Parathyroid adenoma (tissue), 2 donors: ENCODE results near the gene CHST8.

Experiments used
- H2AFZ ChIP-seq: fragments of 300-600 bp; sonication (generic); one replicate; pipeline ENCODE4 v1.7.0; 2017; ENCODE audit warnings: antibody characterized with exemption, mild to moderate bottlenecking
- H3K27ac ChIP-seq: fragments of 300-600 bp; sonication (generic); one replicate; pipeline ENCODE4 v1.7.0; 2017
- H3K27me3 ChIP-seq: fragments of 300-600 bp; sonication (generic); one replicate; pipeline ENCODE4 v1.7.0; 2017; ENCODE audit warnings: low read length; ENCODE audit not compliant: control insufficient read depth, insufficient read depth
- H3K36me3 ChIP-seq: fragments of 300-600 bp; sonication (generic); one replicate; pipeline ENCODE4 v1.7.0; 2017; ENCODE audit warnings: low read length; ENCODE audit not compliant: control insufficient read depth, insufficient read depth
- H3K4me1 ChIP-seq: fragments of 300-600 bp; sonication (generic); one replicate; pipeline ENCODE4 v1.7.0; 2017; ENCODE audit warnings: control low read depth
- H3K4me2 ChIP-seq: fragments of 300-600 bp; sonication (generic); one replicate; pipeline ENCODE4 v1.7.0; 2017; ENCODE audit warnings: low read length
- H3K4me3 ChIP-seq: fragments of 300-600 bp; sonication (generic); one replicate; pipeline ENCODE4 v1.7.0; 2017; ENCODE audit warnings: low read depth, low read length
- H3K79me2 ChIP-seq: fragments of 300-600 bp; sonication (generic); one replicate; pipeline ENCODE4 v1.7.0; 2017; ENCODE audit warnings: control low read depth
- H3K9ac ChIP-seq: fragments of 300-600 bp; sonication (generic); one replicate; pipeline ENCODE4 v1.7.0; 2017; ENCODE audit warnings: mild to moderate bottlenecking
- H3K9me3 ChIP-seq: fragments of 300-600 bp; sonication (generic); one replicate; pipeline ENCODE4 v1.7.0; 2017; ENCODE audit warnings: low read length; ENCODE audit not compliant: control insufficient read depth
- CTCF ChIP-seq: fragments of 300-600 bp; sonication (generic); IDR thresholded peaks from one replicate; pipeline ENCODE4 v1.7.0; 2017; ENCODE audit warnings: antibody characterized with exemption, mild to moderate bottlenecking
- donor health status: primary hyperparathyroidism.

The CHST8 gene

DNA sequence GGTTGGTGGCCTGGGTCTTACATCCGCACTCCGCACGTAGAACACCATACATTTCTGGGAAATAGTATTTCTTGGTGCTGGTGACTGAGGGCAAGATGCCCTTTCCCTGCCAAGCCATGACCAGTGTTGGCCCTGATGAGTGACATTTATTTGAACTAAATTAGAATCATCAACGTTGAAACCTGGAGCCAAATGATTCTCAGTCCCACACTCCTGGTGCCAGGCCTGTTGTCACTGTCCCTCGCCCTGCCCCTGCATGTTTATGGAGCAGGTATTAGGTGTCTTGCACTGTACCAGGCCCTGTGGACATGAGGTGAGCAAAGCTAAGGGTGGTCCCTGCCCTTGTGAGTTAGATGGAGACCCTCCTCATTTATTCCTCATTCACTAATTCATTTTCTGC is 5.8 kb downstream of the CHST8 start:
- no peak overlapping the region for H3K27ac ChIP-seq
- H3K9me3 ChIP-seq, result no peaks in the 10 kb centered on the region
- H2AFZ ChIP-seq, result no peak overlapping the region
- TF ChIP-seq CTCF, result no peak
- H3K36me3 ChIP-seq, result no peaks in the 10 kb centered on the region
- H3K4me1 ChIP-seq, result no peaks in the 10 kb centered on the region
- H3K4me3 ChIP-seq, result no peak overlapping the region
- H3K9ac ChIP-seq, result no peak overlapping the region
- peaks cover 5% of the 10 kb centered on the region for H3K27me3 ChIP-seq
- no peaks in the 10 kb centered on the region for H3K79me2 ChIP-seq
- no peak overlapping the region for H3K4me2 ChIP-seq

DNA sequence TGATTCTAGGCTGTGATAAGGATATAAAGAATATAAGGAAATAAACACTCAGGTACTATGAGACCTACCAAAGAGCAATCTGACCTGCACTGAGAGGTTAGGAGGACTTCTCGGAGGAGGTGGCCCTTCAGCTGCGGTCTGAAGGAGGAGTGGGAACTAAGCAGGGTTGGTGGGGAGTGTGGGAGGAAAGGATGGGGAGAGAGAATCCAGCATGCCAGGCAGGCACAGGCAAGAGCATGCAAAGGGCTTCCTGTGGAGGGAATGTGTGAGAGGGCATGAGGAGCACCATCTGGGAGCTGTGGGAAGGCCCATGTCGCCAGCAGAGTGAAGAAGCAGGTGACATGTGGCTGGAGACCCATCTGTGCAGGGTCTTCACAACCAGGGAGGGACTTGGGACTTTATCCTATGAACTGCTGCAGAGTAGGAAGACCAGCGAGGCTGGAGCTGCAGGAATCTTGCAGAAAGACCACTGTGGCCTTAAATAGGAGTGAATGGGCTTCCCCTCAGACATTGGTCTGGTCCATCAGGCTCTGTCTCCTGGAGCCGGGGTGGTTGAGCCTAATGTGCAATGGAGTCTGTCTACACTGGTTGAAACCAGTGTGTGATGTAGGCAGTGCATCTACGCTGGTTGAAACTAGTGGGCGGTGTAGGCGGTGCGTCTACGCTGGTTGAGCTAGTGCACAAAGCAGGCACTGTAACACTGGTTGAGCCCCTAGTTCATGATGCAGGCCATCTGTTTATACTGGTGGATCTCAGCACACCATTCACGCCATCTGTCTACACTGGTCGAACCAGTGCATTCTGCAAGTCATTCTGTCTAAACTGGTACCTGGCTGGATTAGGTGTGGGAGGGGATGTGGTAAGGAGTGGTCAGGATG is 6.4 kb downstream of the CHST8 start:
- no peak for TF ChIP-seq CTCF

GRCh38 chr19:33628921-33629825 is 7.4 kb downstream of the CHST8 start:
- no peak overlapping the region for H2AFZ ChIP-seq
- no peak for TF ChIP-seq CTCF

More for the DNA sequence above, 6.4 kb downstream of the CHST8 start:
- no peak overlapping the region for H3K9ac ChIP-seq
- no peak overlapping the region for H3K27ac ChIP-seq
- H3K36me3 ChIP-seq, result no peaks in the 10 kb centered on the region
- no peak overlapping the region for H3K4me2 ChIP-seq
- no peak overlapping the region for H2AFZ ChIP-seq
- H3K4me1 ChIP-seq, result no peaks in the 10 kb centered on the region
- H3K27me3 ChIP-seq, result peaks cover under 1% of the 10 kb centered on the region
- no peaks in the 10 kb centered on the region for H3K9me3 ChIP-seq
- no peak overlapping the region for H3K4me3 ChIP-seq
- H3K79me2 ChIP-seq, result no peaks in the 10 kb centered on the region

DNA sequence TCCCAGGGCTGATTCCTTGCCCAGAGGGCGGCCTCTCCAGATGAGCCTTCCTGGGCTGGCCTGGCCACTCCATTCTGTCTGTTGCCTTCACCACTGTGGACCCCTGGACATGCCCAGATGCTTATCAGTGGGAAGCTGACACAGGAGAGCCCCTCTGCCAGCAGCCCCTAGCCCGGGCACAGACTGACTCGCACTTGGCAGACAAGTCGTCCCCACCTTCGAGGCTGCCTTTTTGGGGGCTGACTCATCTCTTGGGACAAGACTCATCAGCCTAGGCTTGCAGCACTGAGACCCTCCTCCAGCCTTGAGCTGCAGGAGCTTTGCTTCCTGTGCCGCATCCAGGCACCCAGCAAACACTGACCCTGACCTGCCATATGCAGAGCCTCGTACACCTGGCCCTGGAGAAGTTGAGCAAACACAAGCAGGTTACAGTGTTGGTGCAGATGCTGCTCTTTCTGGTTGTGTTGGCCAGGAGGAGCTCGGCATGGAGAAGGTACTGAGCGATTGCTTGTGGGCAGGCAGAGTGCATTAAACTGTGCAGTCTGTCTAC is 8.1 kb downstream of the CHST8 start:
- Histone ChIP-seq H3K4me2 (no peak overlapping the region), H3K9me3 (no peaks in the 10 kb centered on the region), H3K9ac (no peak overlapping the region), H3K4me3 (no peak overlapping the region), H3K4me1 (no peaks in the 10 kb centered on the region), H3K27me3 (no peaks in the 10 kb centered on the region), H3K79me2 (no peaks in the 10 kb centered on the region), H3K36me3 (no peaks in the 10 kb centered on the region), H2AFZ (no peak overlapping the region), H3K27ac (no peak overlapping the region)
- no peak for TF ChIP-seq CTCF

More at GRCh38 chr19:33628921-33629825, 7.4 kb downstream of the CHST8 start:
- no peak overlapping the region for H3K4me3 ChIP-seq
- H3K9ac ChIP-seq, result no peak overlapping the region
- H3K4me2 ChIP-seq, result no peak overlapping the region
- H3K27me3 ChIP-seq, result no peaks in the 10 kb centered on the region
- no peaks in the 10 kb centered on the region for H3K36me3 ChIP-seq
- H3K79me2 ChIP-seq, result no peaks in the 10 kb centered on the region
- H3K9me3 ChIP-seq, result no peaks in the 10 kb centered on the region
- H3K4me1 ChIP-seq, result no peaks in the 10 kb centered on the region
- no peak overlapping the region for H3K27ac ChIP-seq
